Right renal cortex interstitium (tissue), 3 donors: Measurements from ENCODE around the gene CSHL1. TPM values are rescaled to one million over a fixed set of nuclear protein-coding genes. Genes with fewer than 3 reads are reported as not detected.
"Not testable (repeated sequence)": the region's sequence is repeated elsewhere in the genome, so short reads cannot be mapped to it uniquely, and the experiment has no call there.

Experiments
- DNase-seq, 3 donors: peaks; one replicate each; pipeline ENCODE4 v3.0.0-alpha.2; 2013; ENCODE audit warnings: low read depth in 3 of 3, low spot score in 2 of 3
- polyA plus RNA-seq, 3 donors: library from polyadenylated mRNA; unstranded; fragments of 120-200 nt; gene quantifications; one replicate each; pipeline ENCODE4 v1.2.1, GENCODE V29; 2013; ENCODE audit not compliant: insufficient read length in 3 of 3

Gene CSHL1
- polyA plus RNA-seq, 3 donors: not detected

DNA sequence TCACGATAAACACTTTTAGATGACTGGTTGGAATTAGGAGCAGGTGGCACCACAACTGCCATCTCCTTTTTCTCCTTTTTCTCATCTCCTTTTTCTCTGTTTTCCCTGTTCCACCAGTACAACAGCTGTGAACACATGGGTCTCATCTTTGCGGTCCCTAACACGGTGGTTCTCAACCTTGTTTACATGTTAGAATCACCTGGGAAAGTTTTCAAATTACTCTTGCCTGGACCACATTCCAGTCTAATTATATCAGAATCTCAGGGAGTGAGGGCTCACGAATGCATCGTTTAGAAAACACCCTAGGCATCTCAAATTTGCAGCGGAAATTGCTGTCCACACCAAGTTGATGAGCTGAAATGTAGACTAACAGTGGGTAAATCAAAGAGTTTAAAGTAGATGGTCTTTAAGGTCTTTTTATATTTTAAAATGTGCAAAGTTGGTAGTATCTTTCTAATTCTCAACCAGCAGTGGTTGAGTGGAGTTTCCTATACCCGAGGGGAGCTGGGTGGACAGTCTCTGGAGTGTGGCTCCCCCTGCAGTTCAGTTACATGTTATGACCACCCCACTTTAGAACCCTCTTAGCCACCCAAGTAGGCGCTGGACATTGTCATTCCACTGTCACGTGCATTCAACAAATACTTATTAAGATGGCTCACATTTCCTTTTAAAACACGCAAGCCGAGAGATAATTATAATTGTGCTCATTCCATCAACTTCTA lies 18.6 kb downstream of the CSHL1 start:
- DNase-seq: not testable (repeated sequence)

DNA sequence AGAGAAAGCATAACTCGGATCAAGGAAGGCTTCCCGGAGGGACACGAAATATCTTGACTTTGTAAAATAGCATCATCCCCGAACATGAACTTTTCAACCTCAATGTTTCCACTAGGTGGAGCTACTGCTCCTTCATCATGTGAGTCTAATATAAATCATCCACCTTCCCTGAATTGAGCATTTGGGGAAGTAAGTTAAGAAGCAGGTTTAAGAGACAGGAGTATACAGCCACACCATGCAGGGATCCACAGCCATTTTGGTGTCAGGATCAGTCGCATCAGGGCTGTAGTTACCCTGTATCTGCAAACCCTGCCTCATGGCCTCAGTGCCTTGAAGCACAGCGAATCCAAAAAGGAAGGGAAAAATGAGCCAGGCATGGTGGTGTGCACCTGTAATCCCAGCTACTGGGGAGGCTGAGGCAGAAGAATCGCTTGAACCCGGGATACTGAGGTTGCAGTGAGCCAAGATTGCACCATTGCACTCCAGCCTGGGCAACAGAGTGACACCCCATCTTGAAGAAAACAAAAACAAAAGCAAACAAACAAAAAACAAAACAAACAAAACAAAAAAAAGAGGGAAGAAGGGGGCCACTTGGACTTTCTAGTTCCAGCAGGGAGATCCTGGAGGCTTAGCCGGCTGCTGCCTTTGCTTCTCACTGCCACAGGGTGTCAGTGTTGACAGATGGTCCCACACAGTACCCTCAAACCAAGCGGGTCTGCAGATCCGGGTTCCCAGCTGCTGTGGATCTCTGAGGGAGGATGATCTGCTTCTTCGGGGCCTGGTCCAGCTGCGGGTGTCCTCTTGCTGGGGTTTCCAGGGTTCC lies 21.8 kb downstream of the CSHL1 start:
- not testable (repeated sequence) for DNase-seq

DNA sequence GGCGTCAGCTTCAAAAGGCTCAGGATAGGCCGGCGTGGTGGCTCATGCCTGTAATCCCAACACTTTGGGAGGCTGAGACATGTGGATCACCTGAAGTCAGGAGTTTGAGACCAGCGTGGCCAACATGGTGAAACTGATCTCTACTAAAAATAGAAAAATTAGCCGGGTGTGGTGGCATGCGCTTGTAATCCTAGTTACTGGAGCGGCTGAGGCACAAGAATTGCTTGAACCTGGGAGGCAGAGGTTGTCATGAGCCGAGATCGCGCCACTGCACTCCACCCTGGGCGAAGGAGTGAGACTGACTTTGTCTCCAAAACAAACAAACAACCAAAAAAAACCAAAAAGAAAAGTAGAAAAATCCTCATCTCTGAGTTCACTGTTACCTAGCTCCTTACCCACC lies 25.9 kb downstream of the CSHL1 start:
- not testable (repeated sequence) for DNase-seq

DNA sequence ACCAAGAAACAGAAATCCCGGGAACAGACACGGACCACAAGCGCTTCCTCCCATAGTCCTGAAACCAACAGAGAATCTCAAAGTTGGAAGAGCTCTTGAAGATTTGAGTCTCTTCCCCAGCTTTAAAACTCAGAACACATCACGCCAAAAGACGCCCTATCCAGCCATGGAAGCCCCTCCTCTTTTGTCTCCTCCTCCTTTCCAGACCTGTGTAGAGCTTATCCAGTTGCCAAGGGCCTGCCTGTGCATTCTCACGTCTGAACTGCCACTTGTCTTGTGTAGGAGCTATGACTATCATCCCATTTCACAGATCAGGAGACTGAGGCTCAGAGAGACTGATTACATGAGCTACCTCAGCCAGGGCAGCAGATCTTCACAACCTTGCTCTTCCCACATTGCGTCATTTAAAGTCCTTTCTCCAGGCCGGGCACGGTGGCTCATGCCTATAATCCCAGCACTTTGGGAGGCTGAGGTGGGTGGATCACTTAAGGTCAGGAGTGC lies 28.4 kb downstream of the CSHL1 start:
- DNase-seq: not testable (repeated sequence)

DNA sequence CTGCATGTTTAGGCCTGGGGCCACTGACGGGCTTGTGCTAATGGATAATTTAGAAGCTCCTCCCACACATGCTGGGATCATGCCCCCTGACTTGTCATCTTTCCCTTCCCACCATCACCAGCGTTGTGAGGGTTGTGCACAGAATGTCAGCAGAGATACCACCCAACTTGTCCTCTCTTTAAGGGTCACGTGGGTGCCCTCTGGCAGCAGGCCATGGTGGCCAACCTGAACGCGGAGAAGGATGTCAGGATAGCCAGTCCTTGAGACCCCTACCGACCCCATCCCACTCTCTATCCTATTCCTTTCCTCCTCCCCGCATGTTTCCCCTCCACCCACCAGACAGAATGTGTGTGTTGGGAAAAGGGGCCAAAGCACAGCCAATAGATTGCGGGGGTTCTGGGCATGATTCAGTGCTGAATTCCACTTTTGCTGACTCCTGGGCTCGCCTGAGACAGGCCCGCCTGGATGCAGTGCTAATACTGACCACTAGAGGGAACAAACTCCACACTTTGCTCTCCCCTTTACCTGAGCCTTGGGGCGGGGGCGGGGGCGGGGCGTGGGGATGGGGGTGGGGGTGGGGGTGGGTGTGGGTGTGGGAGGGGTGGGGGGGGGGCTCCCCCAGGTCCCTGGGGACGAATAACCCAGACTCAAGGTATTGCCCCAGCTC lies 29.0 kb downstream of the CSHL1 start, which contains the start of gene GH2:
TSS of gene GH2 (minus strand) at position 10 of the 667 bp plus-strand sequence. CDS start 143 bp downstream, outside the sequence.
- DNase-seq: peak; percentile 20 to 31 (median 26)

DNA sequence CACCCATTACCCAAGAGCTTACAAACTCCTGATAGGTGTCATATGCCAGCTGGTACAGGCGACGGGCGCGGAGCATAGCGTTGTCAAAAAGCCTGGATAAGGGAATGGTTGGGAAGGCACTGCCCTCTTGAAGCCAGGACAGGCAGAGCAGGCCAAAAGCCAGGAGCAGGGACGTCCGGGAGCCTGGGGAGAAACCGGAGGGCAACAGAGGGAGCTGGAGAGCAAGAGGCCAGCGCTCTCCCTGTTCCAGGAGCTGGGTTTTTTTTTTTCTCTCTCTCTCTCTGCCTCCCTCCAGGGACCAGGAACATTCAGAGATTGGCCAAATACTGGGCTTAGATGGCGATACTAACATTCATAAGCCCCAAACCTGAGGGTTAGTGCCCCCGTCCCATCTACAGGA lies 29.7 kb downstream of the CSHL1 start:
- DNase-seq: not testable (repeated sequence)

DNA sequence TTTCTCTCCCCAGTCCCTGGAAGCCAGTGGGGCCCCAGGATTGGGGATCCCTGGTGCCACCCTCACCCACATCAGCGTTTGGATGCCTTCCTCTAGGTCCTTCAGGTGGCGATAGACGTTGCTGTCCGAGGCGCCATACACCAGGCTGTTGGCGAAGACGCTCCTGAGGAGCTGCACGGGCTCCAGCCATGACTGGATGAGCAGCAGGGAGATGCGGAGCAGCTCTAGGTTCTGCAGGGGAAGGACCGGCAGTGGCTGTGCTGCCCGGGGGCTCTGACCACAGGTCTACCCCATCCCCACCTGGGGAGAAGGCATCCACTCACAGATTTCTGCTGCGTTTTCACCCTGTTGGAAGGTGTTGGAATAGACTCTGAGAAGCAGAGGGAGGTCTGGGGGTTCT lies 30.4 kb downstream of the CSHL1 start:
- no peak for DNase-seq

DNA sequence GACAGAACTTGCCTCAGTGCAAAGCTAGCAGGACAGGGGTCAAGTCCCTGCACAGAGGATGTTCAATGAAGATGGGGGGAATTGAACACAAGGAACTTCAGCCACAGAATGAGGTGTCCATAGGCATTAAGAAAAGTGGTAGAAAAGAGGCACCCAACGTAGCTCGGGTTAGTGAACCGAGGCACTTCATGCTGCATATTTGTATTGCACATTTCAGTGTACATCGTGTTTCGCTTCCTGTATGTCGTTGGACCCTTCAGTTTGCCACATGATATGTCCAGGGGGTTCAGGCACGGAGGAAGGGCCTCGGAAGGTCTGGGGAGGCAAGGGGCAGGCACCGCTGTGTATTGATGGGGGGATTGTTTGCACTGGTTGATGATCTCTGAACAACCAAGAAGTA lies 32.6 kb downstream of the CSHL1 start:
- DNase-seq: not testable (repeated sequence)

DNA sequence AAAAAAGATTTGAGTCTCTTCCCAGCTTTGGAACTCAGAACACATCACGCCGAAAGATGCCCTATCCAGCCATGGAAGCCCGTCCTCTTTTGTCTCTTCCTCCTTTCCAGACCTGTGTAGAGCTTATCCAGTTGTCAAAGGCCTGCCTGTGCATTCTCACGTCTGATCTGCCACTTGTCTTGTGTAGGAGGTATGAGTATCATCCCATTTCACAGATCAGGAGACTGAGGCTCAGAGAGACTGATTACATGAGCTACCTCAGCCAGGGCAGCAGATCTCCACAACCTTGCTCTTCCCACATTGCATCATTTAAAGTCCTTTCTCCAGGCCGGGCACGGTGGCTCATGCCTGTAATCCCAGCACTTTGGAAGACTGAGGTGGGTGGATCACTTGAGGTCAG lies 36.4 kb downstream of the CSHL1 start:
- DNase-seq: not testable (repeated sequence)

DNA sequence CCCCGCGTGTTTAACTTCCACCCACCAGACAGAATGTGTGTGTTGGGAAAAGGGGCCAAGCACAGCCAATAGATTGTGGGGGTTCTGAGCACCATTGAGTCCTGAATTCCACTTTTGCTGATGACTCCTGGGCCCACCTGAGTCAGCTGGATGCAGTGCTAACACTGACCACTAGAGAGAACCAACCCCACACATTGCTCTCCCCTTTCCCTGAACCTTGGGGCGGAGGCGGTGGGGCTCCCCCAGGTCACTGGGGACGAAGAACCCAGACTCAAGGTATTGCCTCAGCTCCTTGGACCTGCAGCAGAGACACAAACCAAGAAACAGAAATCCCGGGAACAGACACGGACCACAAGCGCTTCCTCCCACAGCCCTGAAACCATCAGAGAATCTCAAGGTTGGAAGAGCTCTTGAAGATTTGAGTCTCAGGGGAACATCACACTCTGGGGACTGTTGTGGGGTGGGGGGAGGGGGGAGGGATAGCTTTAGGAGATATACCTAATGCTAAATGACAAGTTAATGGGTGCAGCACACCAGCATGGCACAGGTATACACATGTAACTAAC lies 36.9 kb downstream of the CSHL1 start:
- DNase-seq: not testable (repeated sequence)

DNA sequence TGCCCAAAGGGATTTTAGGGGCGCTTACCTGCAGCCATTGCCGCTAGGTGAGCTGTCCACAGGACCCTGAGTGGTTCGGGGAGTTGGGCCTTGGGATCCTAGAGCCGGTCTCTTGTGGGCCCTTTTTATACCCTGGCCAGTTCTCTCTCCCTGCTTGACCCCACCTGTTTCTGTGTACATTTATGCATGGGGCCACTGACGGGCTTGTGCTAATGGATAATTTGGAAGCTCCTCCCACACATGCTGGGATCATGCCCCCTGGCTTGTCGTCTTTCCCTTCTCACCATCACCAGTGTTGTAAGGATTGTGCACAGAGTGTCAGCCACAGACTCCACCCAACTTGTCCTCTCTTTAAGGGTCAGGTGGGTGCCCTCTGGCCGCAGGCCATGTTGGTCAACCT lies 37.5 kb downstream of the CSHL1 start, which contains the start of gene CSH2:
TSS of gene CSH2 (minus strand) at position 101 of the 400 bp plus-strand sequence. CDS start at position 38, 63 bp downstream.
- DNase-seq: not testable (repeated sequence)

DNA sequence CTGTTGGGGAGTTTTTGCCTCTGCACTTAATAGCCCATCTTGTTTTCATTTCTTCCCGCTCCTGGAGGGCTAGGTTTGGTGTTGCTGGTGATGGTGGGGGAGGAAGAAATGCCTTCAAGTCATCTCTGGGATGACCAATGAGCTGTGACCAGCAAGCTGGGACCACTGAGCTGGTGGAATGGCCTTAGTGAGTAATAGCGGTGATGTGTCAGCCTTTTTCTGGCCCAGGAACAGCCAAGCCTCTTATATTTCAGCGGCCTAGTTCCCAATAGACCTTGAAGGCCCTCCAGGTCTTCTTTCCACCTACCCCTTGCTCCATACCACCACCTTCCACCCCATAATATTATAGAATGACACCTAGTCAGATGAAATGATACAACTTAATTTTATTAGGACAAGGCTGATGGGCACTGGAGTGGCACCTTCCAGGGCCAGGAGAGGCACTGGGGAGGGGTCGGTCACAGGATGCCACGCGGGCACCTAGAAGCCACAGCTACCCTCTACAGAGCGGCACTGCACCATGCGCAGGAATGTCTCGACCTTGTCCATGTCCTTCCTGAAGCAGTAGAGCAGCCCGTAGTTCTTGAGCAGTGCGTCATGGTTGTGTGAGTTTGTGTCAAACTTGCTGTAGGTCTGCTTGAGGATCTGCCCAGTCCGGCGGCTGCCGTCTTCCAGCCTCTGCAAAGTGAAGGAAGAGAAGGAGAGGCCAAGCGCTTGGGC lies 39.3 kb downstream of the CSHL1 start:
- DNase-seq: not testable (repeated sequence)

DNA sequence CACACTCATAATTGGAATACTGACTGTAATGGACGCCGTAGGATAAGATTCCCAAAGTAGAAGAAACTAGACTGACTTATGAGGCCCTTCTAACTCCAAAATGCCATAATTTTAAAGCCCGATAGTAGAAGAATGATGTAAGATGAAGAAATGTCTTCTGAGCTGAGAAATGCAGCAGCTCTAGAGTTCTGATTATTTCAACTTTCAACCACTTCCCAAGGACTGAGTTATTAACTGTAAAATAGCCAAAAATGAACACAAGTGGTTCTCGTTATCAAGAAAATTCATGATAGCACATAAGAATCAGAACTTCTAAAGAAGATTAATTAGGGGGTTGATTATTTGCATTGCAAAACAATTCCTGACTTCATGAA lies 40.8 kb downstream of the CSHL1 start:
- not testable (repeated sequence) for DNase-seq

DNA sequence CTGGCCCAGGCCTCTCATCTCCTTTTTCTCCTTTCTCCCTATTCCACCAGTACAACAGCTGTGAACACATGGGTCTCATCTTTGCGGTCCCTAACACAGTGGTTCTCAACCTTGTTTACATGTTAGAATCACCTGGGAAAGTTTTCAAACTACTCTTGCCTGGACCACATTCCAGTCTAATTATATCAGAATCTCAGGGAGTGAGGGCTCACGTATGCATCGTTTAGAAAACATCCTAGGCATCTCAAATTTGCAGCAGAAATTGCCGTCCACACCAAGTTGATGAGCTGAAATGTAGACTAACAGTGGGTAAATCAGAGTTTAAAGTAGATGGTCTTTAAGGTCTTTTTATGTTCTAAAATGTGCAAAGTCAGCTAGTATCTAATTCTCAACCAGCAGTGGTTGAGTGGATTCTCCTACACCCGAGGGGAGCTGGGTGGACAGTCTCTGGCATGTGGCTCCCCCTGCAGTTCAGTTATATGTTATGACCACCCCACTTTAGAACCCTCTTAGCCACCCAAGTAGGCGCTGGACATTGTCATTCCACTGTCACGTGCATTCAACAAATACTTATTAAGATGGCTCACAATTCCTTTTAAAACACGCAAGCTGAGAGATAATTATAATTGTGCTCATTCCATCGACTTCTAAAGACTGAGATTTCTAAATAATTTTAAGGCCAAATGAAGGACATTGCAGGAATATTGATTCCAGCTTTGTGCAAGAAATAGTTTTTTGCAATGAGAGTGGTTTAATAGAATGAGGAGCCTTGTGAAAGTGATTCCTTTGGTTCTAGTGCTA lies 41.4 kb downstream of the CSHL1 start:
- DNase-seq: not testable (repeated sequence)

DNA sequence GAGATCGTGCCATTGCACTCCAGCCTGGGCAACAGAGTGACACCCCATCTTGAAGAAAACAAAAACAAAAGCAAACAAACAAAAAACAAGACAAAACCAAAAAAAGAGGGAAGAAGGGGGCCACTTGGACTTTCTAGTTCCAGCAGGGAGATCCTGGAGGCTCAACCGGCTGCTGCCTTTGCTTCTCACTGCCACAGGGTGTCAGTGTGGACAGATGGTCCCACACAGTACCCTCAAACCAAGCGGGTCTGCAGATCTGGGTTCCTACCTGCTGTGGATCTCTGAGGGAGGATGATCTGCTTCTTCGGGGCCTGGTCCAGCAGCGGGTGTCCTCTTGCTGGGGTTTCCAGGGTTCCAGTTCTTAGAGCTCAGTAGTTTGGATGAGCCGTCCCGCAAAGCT lies 44.4 kb downstream of the CSHL1 start:
- DNase-seq: not testable (repeated sequence)
